NOMO-1 (cell line): ENCODE data around the gene MARCHF10.

ENCODE experiments used
- DNase-seq, 2 experiments: peaks; one replicate each; lab custom pipeline; 2025; ENCODE audit not compliant: unreplicated experiment in 2 of 2; lab: John Stamatoyannopoulos, UW

The MARCHF10 gene

DNA sequence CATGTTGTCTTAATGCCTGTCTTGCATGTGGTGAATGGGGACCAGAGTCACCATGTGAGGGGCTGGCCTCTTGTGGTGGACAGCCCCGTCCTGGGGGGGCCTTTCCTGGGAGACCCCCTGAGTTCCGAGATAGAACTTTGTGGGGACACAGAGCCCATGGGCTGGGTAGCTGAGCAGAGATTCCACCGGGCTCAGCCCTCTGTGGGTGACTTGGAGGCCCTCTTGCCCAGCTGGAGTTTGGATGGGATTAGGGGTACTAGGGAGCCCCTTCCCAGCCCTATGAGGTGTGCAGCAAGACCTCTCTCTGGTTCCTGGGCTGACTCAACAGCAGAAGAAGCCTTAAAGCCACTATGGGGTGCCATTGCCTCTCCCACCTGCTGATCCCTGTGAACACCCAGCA lies 142.5 kb downstream of the MARCHF10 start:
- DNase-seq, result no peak

DNA sequence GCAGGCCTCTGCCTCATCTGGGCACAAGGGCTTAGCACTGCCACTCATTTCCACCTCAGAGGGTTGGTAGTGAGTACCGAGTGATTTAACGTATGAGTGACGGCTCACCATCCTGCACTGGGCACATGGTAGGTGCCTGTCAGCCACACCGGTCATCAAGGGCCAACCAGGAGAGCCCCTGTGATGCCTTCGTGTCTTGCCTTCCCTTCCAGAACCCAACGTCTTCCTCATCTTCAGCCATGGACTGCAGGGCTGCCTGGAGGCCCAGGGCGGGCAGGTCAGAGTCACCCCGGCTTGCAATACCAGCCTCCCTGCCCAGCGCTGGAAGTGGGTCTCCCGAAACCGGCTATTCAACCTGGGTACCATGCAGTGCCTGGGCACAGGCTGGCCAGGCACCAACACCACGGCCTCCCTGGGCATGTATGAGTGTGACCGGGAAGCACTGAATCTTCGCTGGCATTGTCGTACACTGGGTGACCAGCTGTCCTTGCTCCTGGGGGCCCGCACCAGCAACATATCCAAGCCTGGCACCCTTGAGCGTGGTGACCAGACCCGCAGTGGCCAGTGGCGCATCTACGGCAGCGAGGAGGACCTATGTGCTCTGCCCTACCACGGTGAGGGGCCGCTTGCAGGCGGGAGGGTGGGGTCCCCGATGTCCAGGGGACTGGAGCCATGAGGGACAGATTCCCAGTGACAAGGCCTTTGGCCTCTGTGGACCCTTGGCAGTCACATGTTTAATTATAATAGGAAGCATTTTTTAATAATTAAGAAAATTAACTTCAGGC lies 143.6 kb downstream of the MARCHF10 start:
- no peak for DNase-seq

DNA sequence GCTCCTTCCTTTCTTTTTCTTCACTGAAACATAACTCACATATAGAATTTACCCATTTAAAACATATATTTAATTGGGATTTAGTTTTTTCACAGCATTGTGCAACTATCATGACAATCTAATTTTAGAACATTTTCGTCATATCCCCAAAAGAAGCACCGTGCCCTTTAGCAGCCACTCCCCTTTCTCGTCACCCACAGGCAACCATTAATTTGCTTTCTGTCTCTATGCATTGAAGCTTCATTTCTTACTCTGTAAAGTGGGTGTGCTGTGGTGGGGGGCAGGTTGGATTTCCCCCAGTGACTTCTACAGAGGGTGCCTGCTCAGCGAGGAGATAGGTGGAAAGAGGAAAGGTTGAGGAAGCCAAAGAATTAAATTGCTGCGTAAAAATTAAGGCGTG lies 144.8 kb downstream of the MARCHF10 start:
- DNase-seq, result peak; percentile 42 to 55

DNA sequence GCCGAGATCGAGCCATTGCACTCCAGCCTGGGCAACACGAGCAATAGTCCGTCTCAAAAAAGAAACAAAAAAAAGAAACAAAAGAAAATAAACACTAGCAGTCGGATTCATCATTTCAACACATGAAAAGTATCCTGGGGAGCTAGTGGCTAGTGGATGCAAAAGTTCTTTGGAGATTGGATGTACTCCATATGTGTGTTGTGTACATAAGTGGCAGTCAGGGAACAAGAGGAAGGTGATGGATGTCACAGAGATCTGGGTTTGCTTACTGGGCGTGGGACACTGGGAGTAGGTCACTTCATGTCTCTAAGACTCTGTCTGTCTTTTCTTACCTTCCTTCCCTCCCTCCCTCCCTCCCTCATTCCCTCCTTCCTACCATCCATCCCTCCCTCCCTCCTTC lies 145.3 kb downstream of the MARCHF10 start:
- no peak for DNase-seq

DNA sequence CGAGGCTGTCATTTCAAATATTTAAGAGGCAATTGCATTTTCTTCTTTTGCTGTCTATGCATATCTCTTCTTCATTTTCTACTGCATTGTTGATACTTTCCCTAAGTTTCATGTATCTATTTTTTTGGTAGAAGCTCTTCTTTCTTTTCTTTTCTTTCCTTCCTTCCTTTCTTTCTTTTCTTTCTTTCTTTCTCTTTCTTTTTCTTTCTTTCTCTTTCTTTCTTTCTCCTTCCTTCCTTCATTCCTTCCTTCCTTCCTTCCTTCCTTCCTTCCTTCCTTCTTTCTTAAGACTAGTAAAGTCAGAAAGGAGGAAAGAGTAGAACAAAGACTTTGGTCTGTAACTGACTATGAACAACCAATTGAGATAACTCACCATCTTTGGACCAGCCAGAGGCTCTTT lies 146.8 kb downstream of the MARCHF10 start:
- DNase-seq, result no peak

DNA sequence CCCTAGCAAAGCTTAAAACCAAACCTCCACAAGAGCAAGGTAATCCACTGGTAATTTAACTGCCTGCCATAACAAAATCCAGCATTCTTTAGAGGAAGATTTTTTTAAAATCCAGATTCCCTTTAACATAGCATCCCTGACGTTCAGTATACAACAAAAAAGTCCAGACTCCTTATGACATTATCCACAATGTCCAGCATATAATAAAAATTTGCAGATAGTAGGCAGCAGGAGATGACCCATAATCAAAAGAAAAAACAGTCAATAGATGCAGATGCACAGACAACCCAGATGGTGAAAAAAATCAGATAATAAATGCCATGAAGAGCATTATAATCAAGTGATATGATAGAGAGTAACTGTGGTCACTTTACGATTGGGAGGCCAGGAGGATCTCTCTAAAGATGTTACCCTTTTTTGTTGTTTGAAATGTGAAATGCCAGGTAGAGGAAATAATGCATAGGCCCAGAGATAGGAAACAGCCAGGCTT lies 147.4 kb downstream of the MARCHF10 start:
- DNase-seq, result no peak

DNA sequence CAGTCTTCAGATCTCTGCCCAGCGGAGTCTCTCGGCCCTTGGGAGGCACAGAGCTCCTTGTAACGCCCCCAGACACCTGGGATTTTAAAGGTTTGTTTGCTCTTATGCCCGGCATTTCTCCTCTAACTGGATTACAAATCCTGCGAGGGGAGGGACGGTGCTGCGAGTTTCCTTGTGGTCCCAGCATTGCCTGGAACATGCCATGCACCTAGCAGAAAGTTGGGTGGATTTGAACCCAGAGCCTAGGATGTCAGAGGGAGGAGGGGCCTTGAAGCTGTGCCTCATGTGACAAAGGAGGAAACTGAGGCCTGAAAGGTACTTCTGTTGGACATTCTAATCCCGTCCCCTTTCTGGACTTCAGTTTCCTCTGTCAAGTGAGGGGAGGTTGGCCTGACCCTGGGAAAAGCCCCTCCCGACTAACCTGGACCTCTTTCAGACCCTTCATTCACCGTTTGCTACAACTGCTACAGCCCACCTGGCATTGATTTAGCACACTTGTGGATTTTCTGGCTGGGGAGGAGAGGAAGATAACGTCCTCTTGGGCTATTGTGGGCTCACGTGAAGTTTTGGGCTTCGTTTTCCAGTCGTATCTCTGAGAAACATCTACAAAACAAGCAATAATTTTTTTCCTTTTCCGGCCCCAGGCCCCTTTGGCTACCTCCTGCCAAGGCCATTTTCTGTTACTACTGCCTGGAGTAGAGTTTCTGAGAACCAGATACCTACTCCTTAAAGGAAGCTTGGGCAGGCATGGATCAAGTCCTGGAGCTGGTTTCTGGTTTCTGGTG lies 149.8 kb downstream of the MARCHF10 start:
- DNase-seq, result no peak

DNA sequence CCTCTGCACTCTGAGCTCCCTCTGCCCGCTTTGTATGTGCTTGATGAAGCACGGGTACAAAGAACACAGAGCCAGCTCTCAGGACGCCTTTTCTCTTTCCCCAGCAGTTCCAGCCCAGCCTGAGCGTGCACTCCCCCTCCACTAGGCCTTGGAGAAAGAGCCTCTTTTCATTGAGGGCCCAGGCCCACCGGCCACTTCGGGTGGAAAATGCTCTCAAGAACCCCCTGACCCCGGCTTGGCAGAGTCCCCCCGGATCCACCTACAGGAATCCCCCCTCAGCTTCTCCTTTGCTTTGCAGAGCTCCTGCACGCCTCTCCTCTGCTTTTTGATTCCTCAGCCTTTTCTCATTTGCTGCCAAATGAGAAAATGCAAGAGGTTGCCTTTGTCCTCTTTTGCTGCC lies 150.4 kb downstream of the MARCHF10 start:
- DNase-seq, result no peak

DNA sequence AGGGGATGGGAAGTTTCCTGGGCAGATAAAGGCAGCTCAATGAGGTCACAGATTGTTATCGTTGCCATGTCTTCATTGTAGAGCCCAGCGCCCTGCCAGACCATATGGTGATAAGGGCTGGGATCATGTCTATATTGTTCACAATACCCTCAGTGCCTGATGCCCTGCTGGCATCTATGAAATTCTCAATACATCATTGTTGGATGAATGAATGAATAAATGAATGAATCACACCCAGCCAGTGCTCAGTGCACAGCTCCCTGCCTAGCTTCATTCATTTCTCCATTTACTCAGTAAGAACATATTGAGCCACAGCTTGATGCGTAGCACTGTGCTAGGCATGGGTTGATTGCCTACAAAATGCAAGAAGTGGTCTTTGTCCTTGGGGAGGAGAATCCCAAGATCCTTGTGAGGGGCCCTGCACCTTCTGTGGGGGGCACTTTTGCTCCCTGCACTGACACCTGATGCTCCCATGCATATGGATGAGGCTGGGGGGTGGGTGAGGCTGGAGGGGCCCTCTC lies 150.9 kb downstream of the MARCHF10 start:
- no peak for DNase-seq

DNA sequence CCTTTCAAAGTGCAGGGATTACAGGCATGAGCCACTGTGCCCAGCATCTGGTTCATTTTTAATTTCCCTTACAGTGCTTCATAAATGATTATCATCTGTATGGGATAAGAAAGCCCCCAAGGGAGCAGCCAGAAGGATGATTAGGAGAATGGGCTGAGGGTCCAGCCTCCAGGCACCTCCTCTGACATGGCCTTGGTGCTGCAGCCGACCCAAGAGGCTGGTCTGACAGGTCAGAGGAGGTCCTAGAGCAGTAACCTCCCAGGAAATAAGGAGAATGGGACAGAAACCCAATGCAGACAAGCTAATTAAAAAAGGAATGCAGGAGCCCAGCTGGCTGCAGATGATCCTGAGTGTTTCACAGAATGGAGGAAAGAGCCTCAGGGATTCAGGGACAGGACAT lies 151.7 kb downstream of the MARCHF10 start:
- DNase-seq, result no peak

DNA sequence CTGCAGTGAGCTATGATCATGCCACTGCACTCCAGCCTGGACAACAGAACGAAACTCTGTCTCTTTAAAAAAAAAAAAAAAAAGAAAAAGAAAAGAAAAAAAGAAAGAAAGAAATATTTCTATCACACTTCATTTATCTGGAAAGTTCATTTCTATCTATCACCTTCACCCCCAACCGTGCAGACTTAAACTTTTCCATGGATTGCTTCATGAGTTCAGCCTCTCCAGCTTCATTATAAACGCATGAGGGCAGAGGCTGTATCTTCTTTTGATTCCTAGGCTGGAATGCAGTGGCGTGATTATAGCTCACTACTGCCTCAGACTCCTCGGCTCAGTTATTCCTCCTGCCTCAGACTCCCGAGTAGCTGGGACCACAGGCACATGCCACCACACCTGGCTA lies 152.5 kb downstream of the MARCHF10 start:
- DNase-seq, result no peak

DNA sequence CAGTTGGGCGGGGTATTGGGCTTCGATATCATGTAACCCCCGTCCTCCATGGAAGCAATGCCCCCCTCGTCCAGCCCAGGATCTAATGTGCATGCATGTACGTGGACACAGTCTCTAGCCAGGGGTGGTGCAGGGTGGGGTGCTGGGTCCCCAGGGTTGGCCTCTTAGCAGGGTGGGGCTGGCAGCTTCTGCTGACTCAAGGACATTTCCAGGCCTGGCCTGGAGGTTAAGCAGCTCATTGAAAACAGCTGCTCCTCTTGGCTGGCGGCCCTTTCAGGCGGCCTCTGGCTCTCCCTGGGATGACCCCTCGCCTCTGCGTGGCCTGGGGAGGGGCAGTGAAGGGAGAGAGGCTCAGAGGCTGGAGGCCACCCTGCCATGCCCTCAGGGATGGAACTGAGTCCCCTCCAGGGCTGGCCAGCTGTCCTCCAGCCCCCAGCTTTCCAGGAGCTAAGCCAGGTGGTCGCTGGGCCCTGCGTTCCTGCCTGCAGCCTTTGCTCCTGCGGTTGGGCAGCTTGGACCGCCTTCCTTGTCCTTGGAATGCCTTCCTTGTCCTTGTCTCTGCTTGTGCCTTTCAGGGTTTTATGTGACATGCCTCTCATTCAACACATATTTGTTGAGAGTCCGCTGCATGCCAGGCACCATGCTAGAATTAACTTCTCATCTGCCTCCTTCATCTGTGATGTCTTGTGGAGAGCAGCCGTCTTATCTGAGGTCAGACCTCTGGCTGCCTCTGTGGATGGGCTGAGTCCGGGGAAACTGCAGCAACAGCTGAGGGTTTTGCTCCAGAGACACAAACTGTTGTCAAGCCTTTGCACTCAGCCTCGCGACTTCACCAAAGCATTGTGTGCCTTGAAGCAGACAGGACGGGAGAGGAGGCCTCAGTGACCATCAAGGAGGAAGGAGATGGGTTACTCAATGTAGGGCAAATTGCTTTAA lies 154.0 kb downstream of the MARCHF10 start:
- DNase-seq, result peak; percentile 24 to 46

DNA sequence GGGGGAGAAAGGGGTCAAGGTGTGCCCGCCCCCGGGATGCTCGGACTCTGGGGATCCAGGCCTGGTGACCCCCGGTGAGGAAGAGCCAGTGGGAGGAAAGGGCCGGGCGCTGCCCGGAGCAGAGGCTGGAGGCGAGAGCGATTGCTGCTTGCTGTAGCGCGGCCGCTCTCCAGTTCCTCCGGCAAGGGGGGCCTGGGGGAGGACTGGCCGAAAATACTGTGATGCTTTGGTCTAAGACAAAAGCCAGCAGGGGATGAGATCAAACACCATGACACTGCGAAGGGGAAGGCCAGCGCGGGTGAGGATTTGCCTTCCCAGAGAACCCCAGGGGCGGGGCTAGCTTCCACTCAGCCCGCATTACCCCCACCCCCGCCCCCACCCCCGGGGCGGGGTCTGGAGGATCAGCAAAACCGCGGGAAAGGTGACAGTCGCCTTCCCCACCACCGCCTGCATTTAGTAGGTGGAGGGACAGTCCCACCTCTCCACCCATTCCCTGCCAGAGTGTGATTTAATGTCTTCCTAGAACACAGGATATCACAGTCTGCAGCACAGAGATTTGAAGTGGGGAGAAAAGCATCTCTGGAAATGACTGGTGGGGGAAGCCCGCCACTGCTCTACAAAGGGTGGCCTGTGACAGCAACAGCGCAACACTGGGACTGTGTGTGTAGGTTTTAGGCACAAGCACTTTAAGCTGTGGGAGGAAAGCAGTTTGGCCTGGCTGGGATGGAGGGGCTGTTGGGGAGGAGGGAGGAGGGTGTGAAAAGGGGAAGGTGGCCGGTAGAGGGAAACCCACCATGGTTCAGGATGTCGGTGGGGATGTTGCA lies 154.9 kb downstream of the MARCHF10 start:
- peak; percentile 77 to 86 for DNase-seq

DNA sequence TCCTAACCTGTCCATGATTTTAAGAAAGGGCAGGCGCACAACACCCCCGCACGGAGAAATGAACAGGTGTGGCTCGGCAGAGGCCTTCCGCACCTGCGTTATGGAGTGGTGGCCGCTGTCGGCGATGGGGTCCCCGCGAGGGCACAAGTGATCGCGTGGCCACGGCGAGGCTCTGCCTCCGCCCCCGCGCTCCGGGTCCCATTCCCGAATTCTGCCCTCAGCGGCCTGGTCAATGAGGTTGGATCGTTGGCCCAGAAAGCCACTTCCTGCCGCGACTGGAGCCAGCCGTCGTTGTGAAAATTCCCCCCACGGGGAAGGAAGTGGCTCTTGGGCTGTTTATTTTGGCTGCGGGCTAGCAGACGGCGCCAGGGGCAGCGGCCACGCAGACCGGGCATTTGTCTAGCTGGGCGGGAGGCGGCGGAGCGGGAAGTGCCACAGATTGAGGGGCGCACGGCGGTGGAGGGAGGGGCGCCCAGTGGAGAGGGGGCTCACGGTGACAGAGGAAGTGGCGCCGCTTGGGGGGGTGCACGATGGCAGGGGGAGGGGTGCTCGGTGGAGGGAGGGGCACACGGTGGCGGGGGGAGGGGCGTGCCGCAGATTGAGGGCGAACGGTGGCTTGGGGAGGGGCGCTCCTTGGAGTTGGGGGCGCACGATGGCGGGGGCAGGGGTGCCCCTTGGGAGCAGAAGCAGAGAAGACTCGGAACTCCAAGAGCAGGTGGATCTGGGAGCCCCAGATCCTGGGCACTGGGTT lies 155.7 kb downstream of the MARCHF10 start:
- peak; percentile 70 to 91 for DNase-seq
